Mammary epithelial cell (primary cell): ENCODE measurements around the gene INPP5A.
"Not testable (repeated sequence)": the region's sequence is repeated elsewhere in the genome, so short reads cannot be mapped to it uniquely, and the experiment has no call there.

ENCODE experiments used
- CTCF ChIP-seq, 2 donors: IDR thresholded peaks in 1 of 2; conservative IDR thresholded peaks in 1 of 2; 2 replicates each; pipeline ENCODE4 v1.5.1; 2011 to 2012; ENCODE audit warnings: inconsistent platforms in 2 of 2, low read length in 2 of 2, mild to moderate bottlenecking in 2 of 2, control low read depth in 1 of 2, low read depth in 1 of 2; ENCODE audit not compliant: insufficient read depth in 1 of 2; ENCODE audit errors: extremely low read depth in 1 of 2
- EZH2 ChIP-seq: IDR thresholded peaks from 2 replicates; pipeline ENCODE4 v1.6.1; 2012; ENCODE audit warnings: low read length, inconsistent platforms, borderline replicate concordance

- not testable (repeated sequence) for TF ChIP-seq EZH2; CTCF (conservative IDR thresholded peaks at IDR 0.05 in 1 of 2, IDR thresholded peaks at IDR 0.05 in 1 of 2; ENCODE audit: extremely low read depth in 1 of 2, insufficient read depth in 1 of 2, low read depth in 1 of 2, low read length in 2 of 2)
Observed at GRCh38 chr10:132599023-132599618, 61.5 kb downstream of the INPP5A start.
